GDM1 (cell line): ENCODE data around the gene MAPK8IP1.

Experiments
- DNase-seq: peaks from one replicate; lab custom pipeline; 2025; lab: John Stamatoyannopoulos, UW

Gene MAPK8IP1

DNA sequence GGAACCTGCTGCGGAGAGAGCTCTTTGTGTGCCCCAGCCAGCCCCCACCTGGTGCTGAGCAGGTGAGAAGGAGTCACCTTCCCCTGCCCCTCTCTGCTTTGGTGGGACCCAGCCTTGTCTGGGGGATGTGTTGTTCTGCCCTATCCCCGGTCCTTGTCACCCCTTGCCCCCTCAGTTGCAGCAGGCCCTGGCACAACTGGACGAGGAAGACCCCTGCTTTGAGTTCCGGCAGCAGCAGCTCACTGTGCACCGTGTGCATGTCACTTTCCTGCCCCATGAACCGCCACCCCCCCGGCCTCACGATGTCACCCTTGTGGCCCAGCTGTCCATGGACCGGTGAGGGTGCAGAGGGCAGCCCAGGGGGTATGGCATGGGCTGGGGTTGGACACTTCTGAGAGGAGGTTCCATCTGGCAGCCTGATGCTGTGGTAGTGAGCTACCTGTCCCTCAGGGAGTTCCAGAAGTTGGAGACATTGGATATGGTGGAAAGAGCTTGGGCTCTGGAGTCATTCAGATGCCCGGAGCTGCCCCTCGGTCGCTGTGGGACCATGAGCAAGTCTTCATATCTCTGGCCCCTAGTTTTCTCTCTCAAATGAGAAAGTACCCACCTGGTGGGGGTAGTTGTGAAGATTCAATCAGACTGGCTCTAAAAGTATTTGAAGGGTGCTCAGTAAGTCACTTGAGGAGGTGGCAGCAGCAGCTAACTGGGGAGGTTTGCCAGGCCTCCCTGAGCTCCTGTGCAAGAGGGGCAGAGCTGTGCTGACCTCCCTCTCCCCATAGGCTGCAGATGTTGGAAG, 41.3 kb downstream of the MAPK8IP1 start:
- no peak for DNase-seq

DNA sequence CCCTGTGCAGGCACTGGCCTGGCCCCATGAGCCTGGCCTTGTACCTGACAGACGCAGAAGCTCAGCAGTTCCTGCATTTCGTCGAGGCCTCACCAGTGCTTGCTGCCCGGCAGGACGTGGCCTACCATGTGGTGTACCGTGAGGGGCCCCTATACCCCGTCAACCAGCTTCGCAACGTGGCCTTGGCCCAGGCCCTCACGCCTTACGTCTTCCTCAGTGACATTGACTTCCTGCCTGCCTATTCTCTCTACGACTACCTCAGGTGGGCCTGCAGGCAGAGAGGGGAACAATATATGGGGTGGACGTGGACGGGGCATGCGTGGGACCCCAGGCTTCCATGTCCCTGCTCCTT, 41.9 kb downstream of the MAPK8IP1 start:
- no peak for DNase-seq

DNA sequence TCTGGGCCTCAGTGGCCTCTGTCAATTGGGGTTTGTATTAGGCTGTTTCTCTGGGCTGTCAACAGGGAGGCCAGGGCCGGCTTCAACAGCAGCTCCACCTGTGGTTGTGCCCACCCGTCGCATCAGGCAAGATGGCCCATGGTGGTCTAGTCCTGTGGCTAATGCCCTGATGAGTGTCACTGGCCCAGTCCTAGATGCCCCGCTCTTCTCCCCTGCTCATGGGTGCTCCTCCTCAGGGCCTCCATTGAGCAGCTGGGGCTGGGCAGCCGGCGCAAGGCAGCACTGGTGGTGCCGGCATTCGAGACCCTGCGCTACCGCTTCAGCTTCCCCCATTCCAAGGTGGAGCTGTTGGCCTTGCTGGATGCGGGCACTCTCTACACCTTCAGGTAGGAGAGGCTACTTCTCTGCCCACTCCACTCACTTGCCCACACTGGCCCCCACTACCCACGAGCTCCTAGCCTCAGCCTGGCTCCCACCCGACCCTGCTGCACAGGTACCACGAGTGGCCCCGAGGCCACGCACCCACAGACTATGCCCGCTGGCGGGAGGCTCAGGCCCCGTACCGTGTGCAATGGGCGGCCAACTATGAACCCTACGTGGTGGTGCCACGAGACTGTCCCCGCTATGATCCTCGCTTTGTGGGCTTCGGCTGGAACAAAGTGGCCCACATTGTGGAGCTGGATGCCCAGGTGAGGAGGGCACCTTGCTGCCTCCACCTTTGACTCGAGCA, 42.4 kb downstream of the MAPK8IP1 start:
- DNase-seq: no peak

DNA sequence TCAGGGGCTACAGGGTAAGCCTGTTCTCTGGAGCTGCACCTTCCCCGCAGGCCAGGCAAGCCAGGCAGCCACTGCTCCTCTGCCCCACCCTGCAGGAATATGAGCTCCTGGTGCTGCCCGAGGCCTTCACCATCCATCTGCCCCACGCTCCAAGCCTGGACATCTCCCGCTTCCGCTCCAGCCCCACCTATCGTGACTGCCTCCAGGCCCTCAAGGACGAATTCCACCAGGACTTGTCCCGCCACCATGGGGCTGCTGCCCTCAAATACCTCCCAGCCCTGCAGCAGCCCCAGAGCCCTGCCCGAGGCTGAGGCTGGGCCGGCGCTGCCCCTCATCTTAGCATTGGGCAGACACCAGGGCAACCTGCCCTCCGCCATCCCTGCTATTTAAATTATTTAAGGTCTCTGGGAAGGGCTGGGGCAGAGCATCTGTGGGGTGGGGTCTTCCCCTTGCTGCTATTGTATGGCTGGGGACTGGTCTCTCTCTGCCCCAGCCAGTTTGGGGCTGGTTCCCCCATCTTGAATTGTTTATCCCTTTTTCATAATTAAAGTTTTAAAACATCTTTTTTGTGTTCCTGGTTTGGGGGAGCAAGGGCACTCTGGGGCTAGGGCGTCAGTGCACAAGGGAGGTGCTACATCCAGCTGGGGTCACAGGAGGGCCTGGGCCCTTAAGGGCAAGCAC, 43.2 kb downstream of the MAPK8IP1 start:
- DNase-seq: no peak

DNA sequence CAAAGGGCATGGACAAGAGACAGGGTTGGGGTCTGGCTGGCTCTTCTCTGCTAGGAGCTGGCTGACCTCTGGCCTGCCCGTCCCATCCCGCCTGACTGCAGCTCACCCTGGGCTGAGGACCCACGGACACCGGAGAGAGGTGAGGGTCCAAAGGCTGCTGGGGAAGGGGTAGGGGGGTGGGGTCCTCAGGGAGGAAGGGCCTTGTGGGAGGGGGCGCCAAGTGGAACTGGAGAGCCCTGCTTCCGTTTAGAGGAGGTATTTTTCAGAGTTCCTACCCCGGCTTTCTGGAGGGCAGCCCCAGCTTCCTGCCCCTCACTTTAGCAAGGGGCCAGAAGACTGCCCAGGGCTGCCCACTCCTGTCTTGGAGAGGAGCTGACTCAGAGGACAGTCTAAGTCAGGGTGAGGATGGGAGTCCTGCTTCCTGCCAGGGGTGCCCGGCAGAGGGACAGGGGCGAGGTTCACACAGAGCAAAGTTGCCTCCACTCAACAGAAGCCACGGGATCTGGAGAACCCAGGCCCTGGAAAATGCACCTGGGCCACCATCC, 44.1 kb downstream of the MAPK8IP1 start:
- DNase-seq: no peak

DNA sequence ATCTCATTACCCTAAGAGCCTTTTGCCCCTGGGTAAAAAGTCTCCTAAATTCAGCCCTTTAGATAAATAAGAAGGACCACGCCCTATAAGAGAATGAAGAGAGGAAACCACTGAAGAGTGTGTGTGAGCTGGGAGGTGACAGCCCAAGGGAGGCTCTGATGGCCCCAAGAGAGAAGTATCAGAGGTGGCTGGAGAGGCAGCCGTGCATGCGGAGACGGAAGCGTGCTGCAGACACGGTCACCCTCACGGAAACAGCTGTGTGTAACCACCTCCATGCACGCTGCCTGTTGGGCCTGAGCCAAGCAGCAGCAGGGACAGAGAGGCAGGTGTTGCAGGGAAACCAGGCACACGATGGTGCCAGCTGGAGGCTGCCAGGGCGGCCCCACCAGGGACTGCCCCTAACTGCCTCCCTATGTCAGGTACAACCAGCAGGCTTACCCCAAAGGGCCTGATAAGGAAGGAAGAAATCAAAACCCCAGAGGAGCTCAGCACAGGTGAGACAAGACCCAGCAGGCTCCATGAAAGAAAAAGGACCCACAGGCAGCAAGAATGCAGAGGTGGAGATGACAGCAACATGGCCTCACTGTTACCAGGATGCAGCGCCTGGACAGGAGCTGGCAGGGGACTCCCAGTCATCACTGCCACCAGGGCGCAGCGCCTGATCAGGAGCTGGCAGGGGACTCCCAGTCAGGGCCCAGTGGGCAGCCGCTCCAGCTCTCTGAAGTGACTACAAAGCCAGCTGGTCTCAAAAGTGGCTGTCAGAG, 44.8 kb downstream of the MAPK8IP1 start:
- no peak for DNase-seq

DNA sequence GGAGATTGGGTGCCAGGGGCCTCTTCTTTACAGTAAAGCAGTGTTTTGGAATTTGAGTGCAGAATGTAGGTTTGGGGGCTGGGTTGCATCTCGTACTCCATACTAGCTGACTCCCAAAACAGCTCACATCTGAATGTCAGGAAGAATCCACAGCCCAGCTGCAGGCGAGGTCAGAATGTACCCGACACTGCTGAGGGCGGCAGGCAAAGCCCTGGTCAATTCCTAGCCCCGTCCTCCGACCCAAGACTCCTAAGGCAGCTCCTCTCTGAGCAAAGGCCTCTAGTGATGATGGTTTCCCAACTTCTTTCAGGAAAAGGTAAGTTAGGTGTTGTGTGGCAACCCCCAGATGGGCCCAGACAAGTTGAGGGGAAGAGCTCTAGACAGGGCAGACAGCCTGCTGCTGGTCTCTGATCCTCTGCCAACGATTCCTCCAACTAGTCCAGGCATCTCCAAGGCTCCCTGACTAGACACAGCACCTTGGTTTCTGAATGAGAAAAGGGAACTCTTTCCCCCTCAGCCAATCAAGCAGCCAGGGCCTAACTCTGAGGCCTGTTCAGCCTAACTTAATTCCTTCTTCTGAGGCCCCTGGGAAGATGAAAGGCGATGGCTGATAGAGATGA, 45.6 kb downstream of the MAPK8IP1 start:
- no peak for DNase-seq

DNA sequence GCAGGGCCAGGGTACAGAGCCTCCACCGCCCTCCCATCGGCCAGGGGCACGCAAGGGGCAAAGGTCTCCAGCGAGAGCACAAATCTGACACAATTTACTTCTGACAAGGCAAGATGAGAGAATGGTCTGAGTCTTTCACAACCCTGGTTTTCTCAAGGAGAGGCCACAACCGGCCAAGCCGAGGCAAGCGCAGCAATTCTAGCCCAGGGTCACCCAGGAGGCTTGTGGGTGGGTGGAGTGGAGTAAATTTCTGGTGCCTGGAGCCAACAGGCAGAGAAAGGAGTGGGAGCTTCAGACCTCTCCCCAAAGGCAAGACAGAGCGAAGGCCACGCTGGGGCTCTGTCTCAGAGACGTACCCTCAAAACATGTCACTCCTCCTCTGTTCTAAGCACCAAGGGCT, 46.3 kb downstream of the MAPK8IP1 start:
- DNase-seq: no peak

DNA sequence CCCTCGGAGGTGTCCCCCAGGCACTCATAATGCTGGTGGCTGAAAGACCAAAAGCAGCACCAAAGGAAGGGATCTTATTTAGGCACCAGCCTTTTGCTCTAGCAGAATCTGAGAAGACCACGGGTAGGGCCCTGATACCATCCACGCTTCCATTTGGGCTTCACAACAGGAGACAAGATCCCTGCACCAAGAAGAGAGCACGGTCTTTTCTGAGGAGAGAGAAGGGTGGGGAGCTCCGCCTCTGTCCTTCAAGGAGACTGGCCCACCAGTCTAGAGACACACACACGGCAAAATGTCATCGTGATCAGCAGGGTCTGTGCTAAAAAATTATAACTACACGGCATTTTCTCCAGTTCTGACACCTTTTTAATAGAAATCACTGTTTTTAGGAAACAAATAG, 46.8 kb downstream of the MAPK8IP1 start:
- DNase-seq: no peak

DNA sequence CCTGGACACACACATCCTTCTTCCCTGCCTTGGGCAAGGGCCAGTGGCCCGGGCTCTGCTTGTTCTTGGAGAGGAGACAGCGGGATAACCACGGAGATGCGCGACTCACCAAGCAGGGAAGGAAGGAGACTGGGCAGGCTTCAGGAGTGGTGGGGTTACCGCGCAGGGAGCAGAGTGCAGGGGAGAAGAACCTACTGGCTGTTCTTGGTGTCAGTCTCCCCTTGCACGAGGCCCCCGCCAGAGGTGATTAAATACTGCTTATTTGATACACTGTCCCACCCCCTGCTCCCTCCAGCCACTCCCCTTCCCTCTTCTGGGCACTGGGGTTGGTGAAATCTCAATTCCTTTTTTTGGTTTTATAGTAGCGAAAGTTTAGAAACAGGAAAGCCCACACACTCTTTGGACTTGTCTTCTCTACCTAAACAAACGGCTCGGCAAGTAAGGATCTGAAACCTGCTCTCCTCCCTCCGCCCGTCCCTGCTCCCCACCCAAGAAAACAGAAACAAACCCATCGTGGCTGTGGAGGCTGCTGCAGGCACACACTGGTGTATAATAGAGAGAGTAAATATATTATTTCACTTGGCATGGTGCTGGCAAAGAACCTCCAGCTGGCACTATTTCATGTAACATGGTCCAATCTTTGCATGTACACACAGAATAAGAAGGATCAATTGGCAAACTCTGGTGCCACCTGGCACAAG, 47.8 kb downstream of the MAPK8IP1 start:
- no peak for DNase-seq

DNA sequence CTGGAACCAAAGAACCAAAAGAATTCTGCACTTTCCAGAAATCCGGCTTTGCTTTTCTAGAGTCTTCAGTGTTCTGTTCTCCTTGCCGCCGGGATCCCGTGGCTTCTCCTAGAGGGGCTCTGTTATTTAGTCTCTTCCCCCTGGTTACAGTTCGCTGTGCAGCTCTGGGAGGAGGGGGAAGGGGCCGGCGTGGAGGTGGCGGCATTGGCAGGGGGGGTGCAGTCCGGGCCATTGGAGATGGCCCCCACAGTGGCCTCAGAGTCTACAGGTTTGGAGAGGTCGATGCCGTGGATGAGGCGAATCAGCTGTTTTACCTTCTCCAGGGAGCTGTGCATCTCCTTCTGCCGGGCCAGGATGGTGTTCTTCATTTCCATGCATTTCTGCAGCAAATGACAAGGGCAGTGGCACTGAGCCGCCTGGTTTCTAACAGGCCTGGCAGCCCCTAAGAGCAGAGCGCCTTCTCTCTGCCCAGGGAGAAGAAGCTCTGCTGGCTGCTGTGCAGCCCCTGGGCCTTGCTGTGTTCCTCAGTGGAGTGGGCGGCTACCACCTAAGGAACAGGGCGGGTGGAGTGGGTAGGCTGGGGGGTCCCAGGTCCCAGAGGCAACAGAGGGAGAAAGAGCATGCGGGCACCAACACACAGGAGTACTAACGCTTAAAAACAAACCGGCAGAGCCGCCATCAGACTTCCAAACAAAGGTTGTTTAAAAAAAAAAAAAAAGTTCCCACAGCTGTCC, 48.6 kb downstream of the MAPK8IP1 start:
- DNase-seq: no peak

DNA sequence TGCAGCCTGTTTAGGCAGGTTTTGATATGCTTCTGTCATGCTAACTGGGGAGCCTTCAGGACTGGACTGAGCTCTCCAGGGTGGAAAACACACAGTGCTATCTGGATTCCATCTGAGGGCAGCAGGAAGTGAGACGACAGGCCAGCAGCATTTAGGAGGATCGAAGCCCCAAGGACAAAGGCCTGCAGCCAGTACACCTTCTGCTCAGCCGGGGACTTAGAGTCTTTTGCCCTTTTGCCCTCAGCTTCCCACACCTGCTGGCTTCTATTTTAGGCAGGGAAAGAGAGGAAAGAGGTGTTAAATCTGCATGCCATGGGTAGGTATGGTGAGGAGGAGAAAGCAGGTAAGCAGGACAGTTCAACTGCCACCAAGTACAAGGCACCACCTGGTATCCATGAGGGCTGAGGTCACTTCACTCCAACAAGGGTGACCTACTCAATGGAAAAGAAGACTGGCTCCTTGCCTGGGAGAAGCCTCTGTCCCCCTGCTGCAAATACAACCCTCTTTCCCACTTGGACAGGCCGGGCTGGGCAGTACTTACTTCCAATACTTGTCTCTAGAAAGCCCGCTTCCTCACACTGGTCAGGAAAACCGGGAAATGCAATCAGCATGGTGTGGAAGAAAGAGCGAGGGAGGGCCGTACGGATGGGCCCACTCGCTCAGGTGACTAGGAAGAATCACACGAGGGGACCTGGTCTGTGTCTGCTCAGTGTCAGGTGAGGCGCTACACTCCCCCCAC, 49.3 kb downstream of the MAPK8IP1 start:
- no peak for DNase-seq

DNA sequence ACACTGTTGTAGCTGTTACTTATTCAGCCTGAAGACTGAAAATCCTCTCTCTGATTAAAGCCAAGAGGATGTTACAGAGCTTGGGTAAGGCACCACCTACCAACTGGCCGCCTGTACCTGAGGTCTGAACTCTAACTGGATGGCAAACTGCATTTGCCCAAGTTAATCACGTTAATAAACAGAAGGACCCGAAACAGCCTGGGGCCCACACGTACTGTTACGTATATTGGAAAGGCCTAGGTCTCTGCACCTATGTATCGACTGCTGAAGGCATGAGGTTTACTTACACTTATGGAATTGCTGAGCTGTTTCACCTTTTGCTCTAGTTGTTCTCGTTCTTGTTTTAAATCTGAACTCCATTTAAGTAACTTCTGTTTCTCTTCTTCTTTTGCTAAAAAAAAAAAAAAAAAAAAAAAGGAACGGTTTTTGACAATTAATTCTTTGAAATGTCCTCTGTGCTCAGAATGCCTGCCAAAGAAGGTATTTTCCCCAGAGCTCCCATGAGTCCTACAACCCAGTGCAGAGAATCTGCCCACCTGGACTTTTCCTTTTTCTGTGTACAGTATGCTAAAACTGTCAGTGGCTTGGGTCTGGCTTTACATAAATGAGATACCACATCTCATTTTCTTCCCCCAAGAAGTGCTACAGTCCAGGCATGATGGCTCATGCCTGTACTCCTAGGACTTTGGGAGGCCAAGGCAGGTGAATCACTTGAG, 50.1 kb downstream of the MAPK8IP1 start:
- DNase-seq: no peak

DNA sequence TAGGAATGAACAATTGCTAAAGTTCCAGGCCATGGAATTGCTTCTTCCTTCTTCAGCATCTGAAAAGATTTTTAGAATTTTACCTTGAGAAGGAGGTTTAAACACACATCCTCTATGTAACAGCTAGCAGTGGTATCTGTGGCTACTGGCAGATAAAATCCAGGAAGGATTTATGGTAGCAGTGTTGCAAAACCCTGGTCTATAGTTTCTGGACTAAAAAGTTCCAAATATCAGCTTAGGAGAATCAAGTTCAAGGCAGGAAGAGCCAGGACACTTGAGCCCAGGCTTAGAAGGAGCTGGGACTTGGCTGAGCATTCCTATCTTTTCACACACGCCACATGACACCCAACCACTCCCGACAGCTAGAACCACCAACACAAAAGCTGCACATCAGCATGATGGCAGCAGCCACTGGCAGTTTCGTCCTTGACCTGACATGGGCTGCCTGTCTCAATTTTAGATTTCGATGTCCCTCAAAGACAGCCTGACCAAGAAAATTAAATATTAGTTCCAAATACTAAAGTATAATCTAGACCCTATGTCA, 51.1 kb downstream of the MAPK8IP1 start:
- DNase-seq: no peak

DNA sequence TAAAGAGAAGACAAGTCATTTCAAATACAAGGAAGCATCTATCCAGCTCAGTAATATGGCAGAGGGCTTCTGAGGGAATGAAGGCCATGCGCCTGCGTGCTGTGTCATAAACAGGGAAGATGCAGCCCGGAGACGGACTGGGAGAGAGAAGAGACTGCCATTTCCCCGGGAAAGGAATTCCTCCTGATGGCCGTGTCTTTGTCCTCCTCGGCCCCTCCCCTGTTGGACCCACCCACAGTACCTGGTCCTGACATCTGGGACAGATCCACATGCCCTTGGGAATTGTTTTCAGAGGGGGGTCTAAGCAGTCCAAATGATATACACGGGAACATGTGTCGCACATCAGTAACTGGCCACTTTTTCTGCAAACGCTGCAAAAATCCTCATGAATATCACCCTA, 52.5 kb downstream of the MAPK8IP1 start:
- DNase-seq: no peak

DNA sequence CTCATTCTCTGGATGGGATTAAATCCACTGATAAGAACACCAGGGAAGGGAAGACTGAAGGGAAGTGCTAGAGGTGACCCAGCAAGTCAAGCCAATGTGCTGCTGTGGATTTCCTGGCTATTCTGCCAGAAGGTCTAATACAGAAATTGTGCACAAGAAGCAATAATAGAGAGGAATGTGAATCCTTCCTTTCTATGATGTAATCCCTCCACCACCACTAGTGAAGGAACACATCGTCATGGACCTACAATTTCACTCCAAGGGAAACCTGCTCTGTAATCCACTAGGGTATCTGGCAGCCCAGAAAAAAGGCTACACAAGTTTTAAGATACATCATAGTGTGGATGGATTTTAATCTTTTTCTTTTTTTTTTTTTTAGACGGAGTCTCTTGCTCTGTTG, 54.4 kb downstream of the MAPK8IP1 start:
- no peak for DNase-seq

DNA sequence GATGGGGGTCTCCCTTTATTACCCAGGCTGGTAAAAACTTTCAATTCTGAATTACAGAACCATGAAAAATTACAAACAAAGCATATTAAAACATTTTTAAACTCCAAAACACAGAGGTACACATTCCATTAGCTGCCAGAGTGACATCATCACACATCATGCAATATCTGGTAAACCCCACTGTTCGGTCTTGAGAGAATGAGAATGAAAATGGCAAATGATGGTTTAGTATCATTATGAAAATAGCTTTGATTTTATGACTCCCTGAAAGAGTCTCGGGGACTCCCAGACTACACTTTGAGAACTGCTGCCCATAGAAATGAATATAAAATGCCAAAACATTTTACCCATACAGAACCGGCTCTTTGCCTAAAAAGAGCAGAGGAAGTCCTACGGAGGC, 55.8 kb downstream of the MAPK8IP1 start:
- DNase-seq: no peak

DNA sequence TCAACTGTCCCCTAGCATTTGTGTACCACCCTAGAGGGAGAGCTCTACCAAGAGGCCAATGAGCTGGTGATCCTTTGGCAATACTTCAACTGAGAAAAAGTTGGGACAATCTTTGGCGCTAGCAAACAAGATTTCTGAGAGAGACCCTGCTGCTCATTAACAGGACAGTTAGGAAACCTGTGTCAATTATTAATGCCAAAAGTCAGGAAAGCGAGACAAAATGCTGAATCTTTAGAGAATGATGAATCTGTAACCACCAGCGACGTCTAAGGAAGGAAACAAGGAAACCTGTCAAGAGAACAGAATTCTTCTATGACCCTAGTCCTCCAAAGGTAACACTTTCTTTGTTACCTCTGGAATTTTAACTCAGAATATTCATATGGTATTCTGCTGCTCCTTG, 56.9 kb downstream of the MAPK8IP1 start:
- no peak for DNase-seq
